ENCODE results near the gene AFAP1L2.

The AFAP1L2 gene

GRCh38 chr10:114412907-114413797 lies 8.8 kb upstream of the AFAP1L2 start:
- DNase-seq, result no peak

- DNase-seq, result no peak
These were observed 4.7 kb upstream of the AFAP1L2 start for GRCh38 chr10:114408968-114409444.

GRCh38 chr10:114408112-114408967 lies 4.0 kb upstream of the AFAP1L2 start:
- no peak for DNase-seq

GRCh38 chr10:114406455-114406854 lies 2.2 kb upstream of the AFAP1L2 start:
- no peak for DNase-seq

GRCh38 chr10:114405011-114405350 lies 679 bp upstream of the AFAP1L2 start:
- DNase-seq, result no peak

GRCh38 chr10:114403541-114404161 lies 651 bp downstream of the AFAP1L2 start:
- no peak for DNase-seq

- DNase-seq, result no peak
These were observed 1.3 kb downstream of the AFAP1L2 start for GRCh38 chr10:114402871-114403540.

- no peak for DNase-seq
These were observed 2.1 kb downstream of the AFAP1L2 start for GRCh38 chr10:114402233-114402632.

GRCh38 chr10:114401195-114401791 lies 3.0 kb downstream of the AFAP1L2 start:
- DNase-seq, result no peak

- no peak for DNase-seq
These were observed 4.2 kb downstream of the AFAP1L2 start for GRCh38 chr10:114400091-114400490.

- DNase-seq, result no peak
These were observed 4.7 kb downstream of the AFAP1L2 start for GRCh38 chr10:114399576-114399975.

- no peak for DNase-seq
These were observed 5.5 kb downstream of the AFAP1L2 start for GRCh38 chr10:114398587-114399331.

GRCh38 chr10:114397651-114398145 lies 6.6 kb downstream of the AFAP1L2 start:
- no peak for DNase-seq

GRCh38 chr10:114396464-114396863 lies 7.8 kb downstream of the AFAP1L2 start:
- no peak for DNase-seq

GRCh38 chr10:114395366-114396022 lies 8.8 kb downstream of the AFAP1L2 start:
- DNase-seq, result no peak

GRCh38 chr10:114394531-114394930 lies 9.8 kb downstream of the AFAP1L2 start:
- no peak for DNase-seq

GRCh38 chr10:114393886-114394285 lies 10.4 kb downstream of the AFAP1L2 start:
- DNase-seq, result no peak

- no peak for DNase-seq
These were observed 10.8 kb downstream of the AFAP1L2 start for GRCh38 chr10:114393482-114393881.

- DNase-seq, result no peak
These were observed 12.0 kb downstream of the AFAP1L2 start for GRCh38 chr10:114392112-114392835.

- no peak for DNase-seq
These were observed 12.7 kb downstream of the AFAP1L2 start for GRCh38 chr10:114391599-114391998.
